Spleen (tissue), 7 donors: Measurements from ENCODE around the gene PPP6R3.

Experiments used
- POLR2AphosphoS5 ChIP-seq, 3 donors: sonication (generic); formaldehyde crosslinking; IDR thresholded peaks; one replicate each; pipeline ENCODE4 v1.5.1; 2017; ENCODE audit warnings: antibody characterized with exemption in 3 of 3
- TF ChIP-seq, protein P1 (sequence below), 11 experiments: fragments of 200-600 bp in 7 of 11; fragments of 450-650 bp in 4 of 11; sonication (generic) in 4 of 11; IDR thresholded peaks in 8 of 11; conservative IDR thresholded peaks in 3 of 11; 1 replicate in 7 of 11; 2 replicates in 4 of 11; pipeline versions ENCODE4 v1.4.0 to v1.8.0; 2016 to 2021; ENCODE audit warnings: antibody characterized with exemption in 11 of 11, inconsistent platforms in 4 of 11, mild to moderate bottlenecking in 1 of 11
- donor health status: DM: no; HTN: no; CAD: no; lungs with moderate emphysema.
- donor health status: DM: no; HTN: no; CAD: no.
- donor health status: DM: no; HTN: no; CAD: no.

- no peak for TF ChIP-seq POLR2AphosphoS5 (IDR thresholded peaks at IDR 0.05)
- TF ChIP-seq, protein P1, sequence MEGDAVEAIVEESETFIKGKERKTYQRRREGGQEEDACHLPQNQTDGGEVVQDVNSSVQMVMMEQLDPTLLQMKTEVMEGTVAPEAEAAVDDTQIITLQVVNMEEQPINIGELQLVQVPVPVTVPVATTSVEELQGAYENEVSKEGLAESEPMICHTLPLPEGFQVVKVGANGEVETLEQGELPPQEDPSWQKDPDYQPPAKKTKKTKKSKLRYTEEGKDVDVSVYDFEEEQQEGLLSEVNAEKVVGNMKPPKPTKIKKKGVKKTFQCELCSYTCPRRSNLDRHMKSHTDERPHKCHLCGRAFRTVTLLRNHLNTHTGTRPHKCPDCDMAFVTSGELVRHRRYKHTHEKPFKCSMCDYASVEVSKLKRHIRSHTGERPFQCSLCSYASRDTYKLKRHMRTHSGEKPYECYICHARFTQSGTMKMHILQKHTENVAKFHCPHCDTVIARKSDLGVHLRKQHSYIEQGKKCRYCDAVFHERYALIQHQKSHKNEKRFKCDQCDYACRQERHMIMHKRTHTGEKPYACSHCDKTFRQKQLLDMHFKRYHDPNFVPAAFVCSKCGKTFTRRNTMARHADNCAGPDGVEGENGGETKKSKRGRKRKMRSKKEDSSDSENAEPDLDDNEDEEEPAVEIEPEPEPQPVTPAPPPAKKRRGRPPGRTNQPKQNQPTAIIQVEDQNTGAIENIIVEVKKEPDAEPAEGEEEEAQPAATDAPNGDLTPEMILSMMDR (IDR thresholded peaks at IDR 0.05 in 8 of 11, conservative IDR thresholded peaks at IDR 0.05 in 3 of 11): no peak
Observed at GRCh38 chr11:68501813-68502212, 41.3 kb downstream of the PPP6R3 start.
